GM21717 (cell line): ENCODE data around the gene PRSS21.

ENCODE experiments used
- ATAC-seq: cut with Tn5 transposase; IDR thresholded peaks from one replicate; pipeline ENCODE4 v1.9.1; 2021; ENCODE audit warnings: mild to moderate bottlenecking, moderate library complexity; ENCODE audit not compliant: unreplicated experiment

The PRSS21 gene

GRCh38 chr16:2825049-2825742, 8.2 kb downstream of the PRSS21 start:
- ATAC-seq = no peak

DNA sequence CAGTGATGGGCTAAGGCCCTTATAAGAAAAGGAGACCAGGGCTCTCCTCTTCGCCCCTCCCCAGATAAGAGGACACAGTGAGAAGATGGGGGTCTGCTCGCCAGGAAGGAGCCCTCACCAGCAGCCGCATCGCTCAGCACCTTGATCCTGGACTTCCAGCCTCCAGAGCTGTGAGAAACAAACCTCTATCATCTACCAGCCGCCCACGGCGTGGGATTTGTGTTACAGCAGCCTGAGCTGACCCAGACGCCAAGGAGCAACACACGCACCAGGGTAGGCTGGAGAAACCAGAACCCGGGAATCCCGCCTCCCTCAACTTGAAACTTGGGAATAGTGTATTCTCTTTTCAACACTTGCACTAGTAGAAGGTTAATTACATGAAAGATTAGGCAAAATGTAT, 8.9 kb downstream of the PRSS21 start:
- ATAC-seq = no peak

GRCh38 chr16:2826591-2827373, 9.7 kb downstream of the PRSS21 start:
- no peak for ATAC-seq

- ATAC-seq = no peak
Observed at GRCh38 chr16:2827374-2827791, 10.3 kb downstream of the PRSS21 start.

DNA sequence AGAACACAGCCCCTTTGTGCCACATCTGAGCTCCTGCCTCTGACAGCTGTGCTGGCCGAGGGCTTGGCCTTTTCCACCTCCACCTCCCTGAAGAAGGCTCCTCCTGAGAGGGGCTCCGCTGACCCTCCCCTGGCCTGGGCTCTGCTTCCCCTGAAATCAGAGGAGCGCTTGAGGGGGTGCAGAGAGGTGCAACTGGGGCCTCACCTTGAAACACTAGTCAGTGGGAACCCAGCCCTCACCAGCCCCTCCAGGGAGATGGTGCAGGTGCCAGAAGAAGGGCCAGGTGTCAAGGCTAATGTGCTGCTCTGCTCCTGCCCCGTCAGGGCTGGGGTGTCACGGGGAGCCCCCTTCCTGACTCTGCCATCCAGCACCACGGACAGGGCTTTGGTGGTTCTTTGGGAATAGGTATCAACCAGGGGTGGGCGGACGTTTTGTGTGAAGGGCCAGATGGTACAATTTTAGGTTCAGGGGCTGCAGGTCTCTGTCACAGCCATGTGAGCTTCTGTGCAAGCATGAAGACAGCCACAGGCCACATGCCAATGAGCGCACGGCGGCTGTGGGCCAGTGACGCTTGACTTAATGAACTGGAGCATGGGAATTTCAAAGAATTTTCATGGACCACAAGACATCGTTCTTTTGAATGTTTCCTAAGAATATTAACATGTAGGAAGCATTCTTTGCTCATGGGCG, 10.9 kb downstream of the PRSS21 start:
- ATAC-seq = no peak

- no peak for ATAC-seq
Observed at GRCh38 chr16:2828521-2828840, 11.4 kb downstream of the PRSS21 start.

DNA sequence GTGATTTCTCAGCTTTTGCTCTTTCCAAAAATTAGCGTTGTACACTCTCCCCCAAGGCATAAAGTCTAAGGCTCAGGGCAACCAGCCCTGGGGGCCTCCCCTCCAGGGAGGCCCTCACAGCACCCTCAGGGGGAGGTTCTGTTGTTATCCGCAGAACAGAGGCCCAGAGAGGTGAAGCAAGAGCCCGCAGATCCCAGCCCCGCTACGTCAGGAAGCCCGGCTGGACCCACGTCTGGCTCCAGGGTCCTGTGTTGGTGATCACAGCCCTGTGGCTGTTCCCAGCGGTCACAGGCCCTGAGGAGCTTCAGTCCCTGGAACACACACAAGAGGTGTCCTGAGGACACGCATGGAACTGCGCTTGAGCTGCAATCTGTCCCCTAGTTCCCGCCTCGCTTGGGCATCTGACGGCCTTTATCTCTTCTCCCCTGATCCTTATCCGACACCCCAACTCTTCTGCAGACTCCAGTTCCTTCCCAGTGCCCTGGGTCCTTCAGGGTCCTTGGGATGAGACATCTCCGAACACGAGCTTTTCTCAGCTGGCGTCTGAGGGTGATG, 11.9 kb downstream of the PRSS21 start:
- no peak for ATAC-seq

- ATAC-seq = no peak
Observed at GRCh38 chr16:2829501-2830354, 12.7 kb downstream of the PRSS21 start, which contains the start of gene ZG16B. TSS of gene ZG16B (plus strand) at chr16:2830303. CDS start at chr16:2830442, 139 bp downstream.

GRCh38 chr16:2830355-2830695, 13.3 kb downstream of the PRSS21 start:
- ATAC-seq = no peak

- ATAC-seq = no peak
Observed at GRCh38 chr16:2831203-2831602, 14.2 kb downstream of the PRSS21 start.

DNA sequence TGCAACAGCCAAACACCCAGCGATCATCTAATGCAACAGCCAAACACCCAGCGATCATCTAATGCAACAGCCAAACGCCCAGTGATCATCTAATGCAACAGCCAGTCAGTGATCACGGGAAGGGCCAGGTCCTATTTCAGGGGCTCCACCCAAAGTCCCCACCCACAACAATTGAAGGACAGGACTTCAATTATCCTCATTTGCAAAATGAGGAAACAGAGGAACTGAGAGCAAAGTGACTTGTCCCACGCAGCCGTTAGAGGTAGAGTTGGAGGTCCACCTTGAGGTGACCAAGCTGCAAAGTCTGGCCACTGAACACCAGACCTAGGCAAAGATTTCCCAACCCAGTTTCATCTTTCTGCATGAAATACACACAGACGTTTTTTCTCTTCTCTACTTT, 16.7 kb downstream of the PRSS21 start:
- no peak for ATAC-seq

GRCh38 chr16:2834968-2835367, 17.9 kb downstream of the PRSS21 start:
- ATAC-seq = no peak

DNA sequence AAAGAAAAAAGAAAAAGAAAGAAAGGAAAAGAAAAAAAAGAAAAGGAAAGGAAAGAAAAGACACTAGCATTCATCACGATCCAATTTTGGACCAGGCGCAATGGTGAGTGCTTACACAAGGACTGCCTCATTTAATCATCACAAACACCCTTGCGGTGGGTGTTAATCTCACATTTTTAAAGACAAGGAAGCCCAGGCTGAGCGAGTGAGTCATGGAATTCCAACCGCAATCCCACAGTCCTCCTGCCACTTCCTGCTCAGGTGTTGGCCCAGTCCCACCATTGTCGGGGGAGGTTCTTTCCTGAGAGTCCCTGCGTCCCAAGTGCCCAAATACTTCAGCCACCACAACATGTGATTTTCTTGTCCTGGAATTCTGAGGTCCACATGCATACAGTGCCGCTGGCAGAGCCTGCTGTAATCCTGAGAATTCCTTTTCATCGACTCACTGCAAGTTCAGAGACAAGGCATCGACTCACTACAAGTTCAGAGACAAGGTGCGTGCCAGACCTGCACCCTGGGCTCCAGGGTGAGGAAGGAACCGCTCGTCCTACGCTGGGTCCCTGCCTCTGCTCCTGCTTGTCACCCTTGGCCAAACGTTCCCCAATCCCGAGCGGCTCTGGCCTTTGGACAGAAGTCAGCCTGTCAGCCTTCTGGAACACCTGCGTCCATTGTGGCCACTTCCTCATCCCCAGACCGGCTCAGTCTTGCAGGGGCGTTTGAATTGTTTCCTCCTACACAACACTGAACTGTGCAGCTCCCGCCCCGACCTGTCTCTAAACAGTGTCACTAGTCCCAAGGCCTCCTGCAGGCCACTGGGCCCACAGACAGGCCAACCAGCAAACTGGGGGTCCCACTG, 18.8 kb downstream of the PRSS21 start:
- no peak for ATAC-seq

- ATAC-seq = no peak
Observed at GRCh38 chr16:2836646-2837508, 19.8 kb downstream of the PRSS21 start.

GRCh38 chr16:2838928-2839327, 21.9 kb downstream of the PRSS21 start:
- ATAC-seq = no peak

GRCh38 chr16:2839650-2840450, 22.8 kb downstream of the PRSS21 start:
- no peak for ATAC-seq

- ATAC-seq = no peak
Observed at GRCh38 chr16:2840914-2841313, 23.9 kb downstream of the PRSS21 start.
